HCT116 (cell line): ENCODE results near the gene ABHD2.

Experiments used
- CEBPB ChIP-seq: IDR thresholded peaks from 2 replicates; pipeline ENCODE4 v1.6.1; 2012; ENCODE audit warnings: low read depth
- CTCF ChIP-seq, 3 experiments: fragments of 200-600 bp in 1 of 3; sonication (generic) in 1 of 3; IDR thresholded peaks in 2 of 3; conservative IDR thresholded peaks in 1 of 3; 2 replicates each; pipeline ENCODE4 v1.5.1; 2012 to 2017; ENCODE audit warnings: low read depth in 2 of 3, low read length in 2 of 3, antibody characterized with exemption in 1 of 3, borderline replicate concordance in 1 of 3, control low read depth in 1 of 3, mild to moderate bottlenecking in 1 of 3, mixed read lengths in 1 of 3, mixed run types in 1 of 3, moderate library complexity in 1 of 3; ENCODE audit not compliant: insufficient read depth in 1 of 3
- EZH2 ChIP-seq: fragments of 200-600 bp; sonication (generic); IDR thresholded peaks from 2 replicates; pipeline ENCODE4 v1.6.1; 2017; ENCODE audit warnings: antibody characterized with exemption, mixed run types
- MAX ChIP-seq: IDR thresholded peaks from 2 replicates; pipeline ENCODE4 v1.6.1; 2012
- POLR2A ChIP-seq: IDR thresholded peaks from 2 replicates; pipeline ENCODE4 v1.7.0; 2011; ENCODE audit warnings: borderline replicate concordance; ENCODE audit not compliant: insufficient read depth, insufficient read length; ENCODE audit errors: extremely low read depth
- POLR2AphosphoS5 ChIP-seq: IDR thresholded peaks from 2 replicates; pipeline ENCODE4 v1.6.1; 2011; ENCODE audit warnings: mild to moderate bottlenecking, low read depth, low read length, moderate library complexity
- SIN3A ChIP-seq: IDR thresholded peaks from 2 replicates; pipeline ENCODE4 v1.6.1; 2012; ENCODE audit warnings: low read depth
- SP1 ChIP-seq: IDR thresholded peaks from 2 replicates; pipeline ENCODE4 v1.6.1; 2012; ENCODE audit warnings: low read depth
- TCF7L2 ChIP-seq: IDR thresholded peaks from 2 replicates; pipeline ENCODE4 v1.7.0; 2011; ENCODE audit warnings: borderline replicate concordance, inconsistent platforms; ENCODE audit not compliant: insufficient read depth, insufficient read length; ENCODE audit errors: extremely low read depth
- YY1 ChIP-seq: IDR thresholded peaks from 2 replicates; pipeline ENCODE4 v1.6.1; 2011; ENCODE audit warnings: low read length, low read depth, moderate library complexity, mild to moderate bottlenecking; ENCODE audit not compliant: insufficient replicate concordance; ENCODE audit errors: extremely low read depth
- TF ChIP-seq, protein P1 (sequence below): IDR thresholded peaks from 2 replicates; pipeline ENCODE4 v1.6.1; 2012
- TF ChIP-seq, protein P2 (sequence below): IDR thresholded peaks from 2 replicates; pipeline ENCODE4 v1.6.1; 2012; ENCODE audit warnings: low read depth

DNA sequence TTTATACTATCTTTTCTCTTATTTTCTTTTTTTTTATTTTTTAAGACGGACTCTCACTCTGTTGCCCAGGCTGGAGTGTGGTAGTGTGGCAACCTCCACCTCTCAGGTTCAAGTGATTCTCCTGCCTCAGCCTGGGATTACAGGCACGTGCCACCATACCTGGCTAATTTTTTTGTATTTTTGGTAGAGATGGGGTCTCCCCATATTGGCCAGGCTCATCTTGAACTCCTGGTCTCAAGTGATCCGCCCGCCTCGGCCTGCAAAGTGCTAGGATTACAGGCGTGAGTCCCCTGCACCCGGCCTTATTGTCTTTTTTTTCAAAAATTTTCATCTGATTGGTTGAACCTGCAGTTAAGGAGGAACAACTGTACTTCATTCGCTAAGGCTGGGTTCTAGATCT lies 21.8 kb downstream of the ABHD2 start:
- TF ChIP-seq, protein P1, sequence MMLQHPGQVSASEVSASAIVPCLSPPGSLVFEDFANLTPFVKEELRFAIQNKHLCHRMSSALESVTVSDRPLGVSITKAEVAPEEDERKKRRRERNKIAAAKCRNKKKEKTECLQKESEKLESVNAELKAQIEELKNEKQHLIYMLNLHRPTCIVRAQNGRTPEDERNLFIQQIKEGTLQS, result no peak
- TF ChIP-seq CTCF (IDR thresholded peaks at IDR 0.05 in 2 of 3, conservative IDR thresholded peaks at IDR 0.05 in 1 of 3; ENCODE audit: borderline replicate concordance in 1 of 3, insufficient read depth in 1 of 3, low read depth in 2 of 3, low read length in 2 of 3), result no peak
- TF ChIP-seq EZH2, result no peak
- no peak for TF ChIP-seq POLR2AphosphoS5
- no peak for TF ChIP-seq SP1
- TF ChIP-seq MAX, result no peak
- TF ChIP-seq CEBPB, result no peak
- no peak for TF ChIP-seq SIN3A
- no peak for TF ChIP-seq POLR2A
- no peak for TF ChIP-seq YY1
- TF ChIP-seq, protein P2, sequence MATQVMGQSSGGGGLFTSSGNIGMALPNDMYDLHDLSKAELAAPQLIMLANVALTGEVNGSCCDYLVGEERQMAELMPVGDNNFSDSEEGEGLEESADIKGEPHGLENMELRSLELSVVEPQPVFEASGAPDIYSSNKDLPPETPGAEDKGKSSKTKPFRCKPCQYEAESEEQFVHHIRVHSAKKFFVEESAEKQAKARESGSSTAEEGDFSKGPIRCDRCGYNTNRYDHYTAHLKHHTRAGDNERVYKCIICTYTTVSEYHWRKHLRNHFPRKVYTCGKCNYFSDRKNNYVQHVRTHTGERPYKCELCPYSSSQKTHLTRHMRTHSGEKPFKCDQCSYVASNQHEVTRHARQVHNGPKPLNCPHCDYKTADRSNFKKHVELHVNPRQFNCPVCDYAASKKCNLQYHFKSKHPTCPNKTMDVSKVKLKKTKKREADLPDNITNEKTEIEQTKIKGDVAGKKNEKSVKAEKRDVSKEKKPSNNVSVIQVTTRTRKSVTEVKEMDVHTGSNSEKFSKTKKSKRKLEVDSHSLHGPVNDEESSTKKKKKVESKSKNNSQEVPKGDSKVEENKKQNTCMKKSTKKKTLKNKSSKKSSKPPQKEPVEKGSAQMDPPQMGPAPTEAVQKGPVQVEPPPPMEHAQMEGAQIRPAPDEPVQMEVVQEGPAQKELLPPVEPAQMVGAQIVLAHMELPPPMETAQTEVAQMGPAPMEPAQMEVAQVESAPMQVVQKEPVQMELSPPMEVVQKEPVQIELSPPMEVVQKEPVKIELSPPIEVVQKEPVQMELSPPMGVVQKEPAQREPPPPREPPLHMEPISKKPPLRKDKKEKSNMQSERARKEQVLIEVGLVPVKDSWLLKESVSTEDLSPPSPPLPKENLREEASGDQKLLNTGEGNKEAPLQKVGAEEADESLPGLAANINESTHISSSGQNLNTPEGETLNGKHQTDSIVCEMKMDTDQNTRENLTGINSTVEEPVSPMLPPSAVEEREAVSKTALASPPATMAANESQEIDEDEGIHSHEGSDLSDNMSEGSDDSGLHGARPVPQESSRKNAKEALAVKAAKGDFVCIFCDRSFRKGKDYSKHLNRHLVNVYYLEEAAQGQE, result no peak
- no peak for TF ChIP-seq TCF7L2
